GM19023 (cell line): ENCODE results near the gene GALNS.
"Not testable (repeated sequence)": the region's sequence is repeated elsewhere in the genome, so short reads cannot be mapped to it uniquely, and the experiment has no call there.

ENCODE experiments used
- ATAC-seq: cut with Tn5 transposase; IDR thresholded peaks from one replicate; pipeline ENCODE4 v1.9.1; 2021; ENCODE audit warnings: mild to moderate bottlenecking, moderate library complexity; ENCODE audit not compliant: unreplicated experiment

The GALNS gene

DNA sequence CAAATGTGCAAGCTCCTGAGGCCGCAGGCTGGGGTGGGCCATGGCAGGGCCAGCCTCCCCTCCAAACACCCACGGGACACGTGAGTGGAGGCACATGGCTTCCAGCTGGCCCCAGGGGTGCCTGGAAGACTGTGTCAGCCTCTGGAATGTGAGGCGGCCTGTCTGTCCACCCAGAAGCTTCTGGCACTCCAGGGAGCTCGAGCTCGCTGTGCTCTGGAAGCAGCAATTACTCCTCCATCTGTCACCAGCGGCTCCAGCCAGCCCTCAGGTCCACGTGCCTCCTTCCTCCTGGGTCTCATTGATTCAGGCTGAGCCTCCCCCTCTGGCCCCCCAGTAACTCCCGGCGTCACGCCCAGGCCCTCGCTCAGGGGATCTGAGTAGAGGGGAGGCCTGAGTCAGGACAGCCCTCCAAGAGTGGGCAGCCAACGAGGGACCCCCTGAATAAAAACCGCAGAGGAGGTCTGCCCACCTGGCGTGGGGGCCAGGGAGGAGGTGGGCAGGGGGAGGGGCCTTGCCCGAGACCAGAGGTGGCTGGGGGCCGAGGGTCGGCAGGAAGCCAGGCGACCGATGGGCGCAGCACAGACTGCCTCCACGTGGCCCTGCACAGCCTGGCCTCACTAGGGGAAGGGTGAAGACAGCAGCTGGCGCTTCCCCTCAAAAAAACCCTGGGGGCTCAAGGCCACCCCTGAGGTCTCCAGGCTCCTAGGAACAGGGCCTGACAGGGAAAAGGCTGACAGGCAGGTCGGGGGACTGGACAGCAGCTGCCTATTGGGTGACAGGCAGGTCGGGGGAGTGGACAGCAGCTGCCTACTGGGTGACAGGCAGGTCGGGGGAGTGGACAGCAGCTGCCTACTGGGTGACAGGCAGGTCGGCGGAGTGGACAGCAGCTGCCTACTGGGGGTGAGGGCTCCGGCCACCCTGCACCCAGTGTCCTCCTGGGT lies 83.6 kb downstream of the GALNS start:
- no peak for ATAC-seq

DNA sequence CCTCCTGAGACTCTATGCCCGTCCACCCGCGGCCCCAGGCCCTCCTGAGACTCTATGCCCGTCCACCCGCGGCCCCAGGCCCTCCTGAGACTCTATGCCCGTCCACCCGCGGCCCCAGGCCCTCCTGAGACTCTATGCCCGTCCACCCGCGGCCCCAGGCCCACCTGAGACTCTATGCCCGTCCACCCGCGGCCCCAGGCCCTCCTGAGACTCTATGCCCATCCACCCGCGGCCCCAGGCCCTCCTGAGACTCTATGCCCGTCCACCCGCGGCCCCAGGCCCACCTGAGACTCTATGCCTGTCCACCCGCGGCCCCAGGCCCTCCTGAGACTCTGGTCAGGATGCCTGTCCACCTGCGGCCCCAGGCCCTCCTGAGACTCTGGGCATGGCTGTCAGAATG lies 85.0 kb downstream of the GALNS start:
- ATAC-seq, result not testable (repeated sequence)

DNA sequence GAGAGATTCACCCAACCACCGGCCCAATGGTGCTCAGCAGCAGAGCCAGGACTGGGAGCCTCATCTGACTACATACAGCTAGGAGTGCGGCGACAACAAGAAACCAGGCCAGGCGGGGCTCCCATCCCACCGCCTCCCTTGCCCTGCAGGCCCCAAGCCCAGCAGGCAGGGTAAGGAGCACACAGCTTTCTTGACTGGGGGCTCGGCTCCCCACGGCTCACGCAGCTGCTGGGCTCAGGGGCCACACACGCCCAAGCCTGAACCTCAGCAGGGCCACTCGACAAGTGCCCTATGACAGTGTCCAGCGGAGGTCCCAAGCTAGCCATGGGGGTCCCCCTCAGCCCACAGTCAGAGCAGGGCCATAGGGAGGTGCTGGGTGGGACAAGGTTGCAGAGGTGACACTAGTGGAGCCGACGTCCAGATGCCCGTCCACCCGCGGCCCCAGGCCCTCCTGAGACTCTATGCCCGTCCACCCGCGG lies 85.4 kb downstream of the GALNS start:
- ATAC-seq, result no peak

DNA sequence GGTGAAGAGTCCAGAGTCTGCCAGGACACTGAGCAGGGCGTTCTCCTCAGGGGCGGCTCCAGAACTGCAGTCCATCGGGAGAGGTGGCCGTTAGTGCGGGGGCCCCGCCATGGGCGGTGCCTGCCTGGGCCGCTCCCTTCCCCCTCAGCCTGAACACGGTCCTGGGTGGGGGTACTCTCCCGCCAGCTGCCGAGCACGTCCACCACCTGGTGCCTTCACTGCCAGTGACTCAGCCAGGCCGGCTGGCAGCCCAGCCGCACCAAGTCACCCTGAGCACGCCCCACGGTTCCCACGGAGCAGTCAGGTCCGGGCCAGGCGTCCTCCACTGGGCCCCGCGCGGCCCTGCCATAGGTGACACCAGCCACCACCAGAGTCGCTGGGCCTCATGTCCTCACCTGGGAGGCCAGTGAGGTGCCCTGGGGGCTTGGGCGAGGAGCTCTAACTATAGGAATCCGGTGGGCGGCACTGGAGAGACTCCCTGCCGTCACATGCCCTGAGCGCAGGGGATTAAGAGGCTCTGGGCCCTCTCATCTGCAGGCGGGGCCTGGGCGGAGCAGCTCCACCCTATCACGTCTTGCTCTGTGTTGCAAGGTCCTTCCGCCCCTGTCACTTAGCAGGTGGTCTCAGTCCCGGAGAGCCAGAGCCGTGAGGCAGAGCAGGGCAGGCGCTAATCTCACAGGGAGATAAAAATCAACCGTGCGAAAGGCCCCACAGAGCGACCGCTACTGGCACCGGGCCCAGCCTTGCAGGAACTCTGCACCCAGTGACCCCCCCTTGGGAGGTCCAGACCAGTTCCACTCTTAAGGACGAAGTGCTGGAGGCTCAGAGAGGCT lies 86.1 kb downstream of the GALNS start:
- ATAC-seq, result no peak

DNA sequence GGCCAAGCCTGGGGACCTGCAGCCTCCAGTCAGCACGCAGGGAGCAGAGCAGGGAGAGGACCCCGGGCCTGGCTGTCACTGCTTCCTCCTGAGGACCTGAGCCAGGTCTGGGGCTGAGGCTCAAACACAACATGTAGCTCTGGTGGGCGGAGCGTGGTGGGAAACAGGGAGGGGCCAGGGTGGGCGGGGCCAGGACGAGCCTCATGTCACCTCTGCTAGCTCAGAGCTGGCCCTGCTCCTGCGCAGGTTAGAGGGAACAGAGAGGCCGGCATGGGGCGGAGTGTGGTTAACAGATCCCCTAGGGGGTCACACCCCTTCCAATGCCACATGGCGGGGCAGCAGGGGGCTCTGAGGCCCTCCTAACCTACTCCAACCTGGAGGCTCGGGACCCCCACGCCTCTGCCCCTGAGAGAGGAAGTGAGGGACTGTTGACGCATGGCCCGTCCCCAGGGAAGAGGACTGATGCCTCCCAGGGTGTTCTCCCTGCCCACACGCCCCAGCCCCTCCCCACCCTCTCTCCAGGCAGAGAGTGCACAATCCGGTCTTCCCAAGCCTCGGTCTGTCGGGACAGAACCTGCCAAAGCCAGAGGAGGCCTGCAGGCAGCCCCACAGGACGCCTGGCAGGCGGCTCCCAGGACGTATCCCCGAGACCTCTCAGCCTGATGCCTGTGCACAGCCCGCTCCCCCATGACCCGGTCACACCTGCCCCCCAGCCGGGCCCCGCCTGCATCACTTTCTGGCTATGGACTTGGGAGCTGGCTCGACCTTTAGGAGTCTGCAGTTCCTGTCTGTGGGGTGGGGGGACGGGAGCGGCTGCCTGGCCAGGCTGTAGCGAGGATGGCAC lies 86.9 kb downstream of the GALNS start:
- no peak for ATAC-seq

DNA sequence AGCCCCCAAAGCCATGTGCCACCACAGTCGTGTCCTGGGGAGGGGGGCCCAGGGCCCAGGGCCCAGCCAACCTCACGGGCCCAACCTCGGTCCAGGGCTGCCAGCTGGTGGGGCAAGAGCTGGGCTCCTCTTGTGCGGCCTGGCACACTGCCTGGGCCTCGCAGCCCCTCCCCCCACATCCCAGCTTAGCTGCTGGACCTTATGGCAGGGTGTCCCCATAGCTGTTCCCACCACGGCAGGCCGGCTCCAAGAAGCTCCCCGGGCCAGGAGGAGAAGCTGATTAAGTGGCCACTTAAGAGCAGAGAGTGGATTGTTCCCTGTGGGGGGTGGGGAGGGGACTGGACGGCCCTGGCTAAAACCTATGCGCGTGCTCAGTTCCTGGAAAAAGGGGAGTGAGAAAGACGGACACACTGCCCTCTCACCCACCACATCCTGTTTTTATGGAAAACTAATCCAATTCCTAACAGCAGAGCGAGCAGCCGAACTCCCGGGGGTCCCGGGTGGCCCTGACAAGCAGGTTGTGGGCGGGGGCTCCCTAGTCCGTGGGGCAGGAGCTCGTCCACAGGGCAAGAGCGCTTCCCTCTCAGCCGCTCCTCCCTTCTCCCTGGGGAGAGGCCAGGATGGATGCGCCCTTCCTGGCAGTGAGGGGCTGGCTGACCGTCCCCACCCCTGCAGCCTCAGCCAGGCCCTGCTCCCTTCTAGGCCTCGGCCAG lies 88.5 kb downstream of the GALNS start:
- no peak for ATAC-seq

DNA sequence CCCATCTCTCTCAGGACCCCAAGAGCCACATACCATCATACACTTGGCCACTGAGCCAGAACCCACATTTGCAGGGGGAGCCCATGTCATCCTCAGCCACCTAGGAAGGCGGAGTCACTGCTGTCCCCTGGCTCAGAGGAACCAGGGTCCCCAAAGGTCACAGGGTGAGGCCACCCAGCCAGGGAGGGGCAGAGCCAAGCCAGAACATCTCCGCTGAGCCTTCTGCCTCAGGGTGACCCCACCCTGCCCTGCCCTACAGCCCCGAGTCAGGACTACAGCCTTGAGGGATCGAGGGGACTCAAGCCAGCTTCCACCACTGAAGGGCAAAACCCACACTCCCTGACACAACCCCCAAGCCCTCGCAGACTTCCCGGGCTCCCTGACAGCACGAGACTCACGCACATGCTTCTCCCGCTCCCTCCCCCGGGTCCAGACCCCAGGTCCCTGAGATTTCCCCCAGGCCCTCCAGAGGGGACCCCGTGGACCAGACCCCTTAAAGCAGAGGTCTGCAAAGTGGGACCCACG lies 89.1 kb downstream of the GALNS start:
- ATAC-seq, result no peak

DNA sequence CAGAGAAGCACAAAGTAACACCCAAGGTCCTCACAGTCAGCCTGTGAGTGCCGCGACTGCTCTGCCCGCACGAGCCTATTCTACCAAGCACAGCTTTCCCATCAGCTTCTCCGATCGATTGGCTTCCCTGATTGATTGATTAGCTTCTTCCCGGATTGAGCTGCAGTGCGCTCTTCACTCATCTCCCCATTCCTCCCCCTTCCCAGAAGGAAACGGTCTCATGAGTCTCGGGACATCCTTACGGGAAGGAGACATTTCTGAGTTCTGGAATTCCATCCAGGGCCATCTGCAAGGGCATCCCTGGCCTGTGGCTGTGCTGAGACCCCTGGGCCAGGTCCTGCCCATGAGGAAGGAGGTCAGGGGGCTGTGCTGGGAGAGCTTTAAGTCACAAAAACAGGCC lies 89.8 kb downstream of the GALNS start:
- ATAC-seq, result no peak

DNA sequence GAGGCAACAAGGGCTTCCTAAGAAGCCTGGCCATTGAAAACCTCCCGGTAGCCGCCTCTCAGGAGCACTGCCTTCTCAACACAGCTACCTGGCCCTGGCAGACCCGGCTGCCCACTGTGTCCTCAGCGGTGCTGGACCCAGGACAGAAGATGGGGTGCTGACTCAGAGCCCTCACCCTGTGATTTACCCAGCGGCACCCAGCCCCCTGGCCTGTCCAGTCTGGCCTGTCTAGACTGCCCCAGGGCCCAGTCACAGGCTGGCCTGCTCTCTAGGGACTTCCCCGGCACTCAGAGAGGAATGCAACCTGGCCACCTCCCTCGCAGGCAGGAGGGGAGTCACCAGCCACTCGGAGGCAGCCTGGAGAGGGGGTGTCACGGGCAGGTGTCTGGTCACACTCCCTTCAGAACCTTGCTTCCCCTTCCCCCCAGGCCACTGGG lies 91.8 kb downstream of the GALNS start:
- no peak for ATAC-seq

DNA sequence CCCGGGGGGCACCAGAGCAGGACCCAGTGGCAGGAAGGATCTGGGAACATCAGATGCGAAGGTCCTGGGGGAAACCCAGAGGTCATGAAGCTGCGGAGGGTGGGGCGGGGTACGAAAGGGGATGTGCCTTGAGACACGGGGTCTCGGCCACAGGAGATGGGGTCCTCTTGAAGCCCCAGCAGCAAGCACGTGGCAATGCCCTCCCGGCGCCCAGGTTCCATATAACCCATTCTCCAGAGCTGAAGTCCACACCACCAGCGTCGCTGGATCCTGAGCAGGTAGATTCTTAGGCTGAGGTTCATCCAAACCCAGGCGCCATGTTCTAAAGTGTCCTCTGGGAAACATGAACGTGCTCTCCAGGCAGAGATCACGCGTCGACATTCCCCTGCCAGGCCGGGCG lies 92.7 kb downstream of the GALNS start:
- ATAC-seq, result no peak
